ENCODE results near the gene PIP5K1B. TPM values are rescaled to one million over a fixed set of nuclear protein-coding genes. Genes with fewer than 3 reads are reported as not detected.

Gene PIP5K1B
- total and polyA plus RNA-seq, 10 of the 15 experiments (the other 5 are each of a cell fraction or from before 2014, with no cell fraction given), result 6.8 to 16.3 (median 10.6) TPM

DNA sequence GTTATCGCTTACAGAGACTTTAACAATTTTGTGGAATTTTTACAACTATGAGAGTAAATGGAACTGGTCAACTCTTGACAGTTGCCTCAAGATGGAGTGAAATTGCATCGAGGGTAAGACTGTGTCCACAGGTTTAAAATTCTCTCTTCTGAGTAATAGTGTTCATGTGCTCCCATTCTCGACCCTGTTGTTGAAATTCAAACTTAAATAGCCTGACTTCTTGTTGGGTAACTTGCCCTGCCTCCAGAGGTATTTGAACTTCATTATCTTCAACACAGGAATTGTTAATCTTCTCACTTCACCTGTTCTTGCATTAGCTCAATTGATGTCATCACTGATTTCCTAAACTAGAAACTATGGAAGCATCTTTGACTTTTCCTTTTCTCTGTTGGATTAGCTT is 77.5 kb downstream of the PIP5K1B start (continued):
- TF ChIP-seq, protein P1, sequence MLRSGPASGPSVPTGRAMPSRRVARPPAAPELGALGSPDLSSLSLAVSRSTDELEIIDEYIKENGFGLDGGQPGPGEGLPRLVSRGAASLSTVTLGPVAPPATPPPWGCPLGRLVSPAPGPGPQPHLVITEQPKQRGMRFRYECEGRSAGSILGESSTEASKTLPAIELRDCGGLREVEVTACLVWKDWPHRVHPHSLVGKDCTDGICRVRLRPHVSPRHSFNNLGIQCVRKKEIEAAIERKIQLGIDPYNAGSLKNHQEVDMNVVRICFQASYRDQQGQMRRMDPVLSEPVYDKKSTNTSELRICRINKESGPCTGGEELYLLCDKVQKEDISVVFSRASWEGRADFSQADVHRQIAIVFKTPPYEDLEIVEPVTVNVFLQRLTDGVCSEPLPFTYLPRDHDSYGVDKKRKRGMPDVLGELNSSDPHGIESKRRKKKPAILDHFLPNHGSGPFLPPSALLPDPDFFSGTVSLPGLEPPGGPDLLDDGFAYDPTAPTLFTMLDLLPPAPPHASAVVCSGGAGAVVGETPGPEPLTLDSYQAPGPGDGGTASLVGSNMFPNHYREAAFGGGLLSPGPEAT (IDR thresholded peaks at IDR 0.05; ENCODE audit: low read depth), result no peak
- TF ChIP-seq SIN3A (IDR thresholded peaks at IDR 0.05; ENCODE audit: low read depth, low read length) (no peak), HDAC2 (IDR thresholded peaks at IDR 0.05) (no peak), TCF3 (IDR thresholded peaks at IDR 0.05; ENCODE audit: borderline replicate concordance, insufficient read depth, low read depth, low read length) (no peak)

DNA sequence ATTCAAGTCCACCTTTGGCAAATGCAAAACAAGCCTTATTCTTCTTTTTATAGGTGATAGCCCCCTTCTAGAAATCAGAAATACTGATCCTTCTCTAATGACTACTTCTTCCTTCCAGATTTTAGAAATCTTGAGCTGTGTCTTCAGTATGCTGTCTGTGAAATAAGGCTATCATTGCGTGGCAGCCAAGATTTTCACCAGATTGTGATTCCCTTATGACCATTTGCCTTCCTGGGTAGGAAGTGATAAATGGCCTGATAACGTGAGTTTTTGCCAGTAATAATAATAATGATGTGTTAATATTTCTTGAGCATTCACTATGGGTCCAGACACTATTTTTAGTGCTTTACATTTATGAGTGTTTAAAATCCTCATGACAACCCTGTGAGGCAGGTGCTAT is 80.9 kb downstream of the PIP5K1B start:
- no peak overlapping the region for H3K27ac ChIP-seq (ENCODE audit: control insufficient read depth, insufficient read depth)
- 65% methylated on average over 2 of the region's 2 CpGs for WGBS (ENCODE audit: insufficient coverage, insufficient replicate concordance, low lambda C conversion rate, missing lambda C conversion rate)
- no peak for DNase-seq (ENCODE audit: low read depth, low spot score)
- no peak overlapping the region for H2AFZ ChIP-seq (ENCODE audit: control insufficient read depth, low read depth, low read length)
- H3K4me1 ChIP-seq (ENCODE audit: control insufficient read depth, insufficient read depth, low read length), result peaks cover 2% of the 10 kb centered on the region; the same call in 1 of the 2 replicates
- ChIA-PET CTCF (interaction anchor here (0.7 to 1.2 kb wide), 2 partner anchors 207 to 213 kb away, joined by 4 read pairs; no protein-coding TSS in a partner anchor), POLR2A (no interaction called here), SMC1A (ENCODE audit: uncharacterized antibody, unreplicated experiment) (interaction anchor here (1.2 to 1.4 kb wide), 2 partner anchors 9 to 163 kb away, joined by 4 to 5 read pairs; no protein-coding TSS in a partner anchor), RAD21 (ENCODE audit: unreplicated experiment) (no interaction called here)
- in situ Hi-C loops (cut with MboI) (no loop called here), intact Hi-C loops (cut with micrococcal nuclease; ENCODE audit: unreplicated experiment) (loop anchor here (1.0 to 5.0 kb wide), 2 partner anchors 12 to 36 kb away; no protein-coding TSS in a partner anchor)
- no peak overlapping the region for H3K9ac ChIP-seq (ENCODE audit: control insufficient read depth, insufficient read depth, low read length)
- no peak for FAIRE-seq
- H4K20me1 ChIP-seq (ENCODE audit: control insufficient read depth, insufficient read depth), result no peaks in the 10 kb centered on the region
- peaks cover 0 to 2% of the 10 kb centered on the region in 2 experiments; a peak in 2 of 4 replicates for H3K36me3 ChIP-seq (ENCODE audit: control insufficient read depth in 2 of 2, insufficient read depth in 2 of 2, low read length in 1 of 2)
- no peaks in the 10 kb centered on the region for H3K9me3 ChIP-seq (replicated peaks; ENCODE audit: control insufficient read depth, insufficient read depth, low read length)
- no peak for ATAC-seq
- no peak overlapping the region for H3K4me3 ChIP-seq
- H3K4me2 ChIP-seq (ENCODE audit: control insufficient read depth, insufficient read depth), result no peak overlapping the region
- no TSS peak for BruUV-seq (replicated peaks)
- no peaks in the 10 kb centered on the region for H3K27me3 ChIP-seq (replicated peaks in 1 of 2; ENCODE audit: control insufficient read depth in 2 of 2, insufficient read depth in 2 of 2, low read length in 1 of 2)
- H3K79me2 ChIP-seq (ENCODE audit: control insufficient read depth, insufficient read depth, low read length), result peaks cover 22% of the 10 kb centered on the region
- TF ChIP-seq, protein P2, sequence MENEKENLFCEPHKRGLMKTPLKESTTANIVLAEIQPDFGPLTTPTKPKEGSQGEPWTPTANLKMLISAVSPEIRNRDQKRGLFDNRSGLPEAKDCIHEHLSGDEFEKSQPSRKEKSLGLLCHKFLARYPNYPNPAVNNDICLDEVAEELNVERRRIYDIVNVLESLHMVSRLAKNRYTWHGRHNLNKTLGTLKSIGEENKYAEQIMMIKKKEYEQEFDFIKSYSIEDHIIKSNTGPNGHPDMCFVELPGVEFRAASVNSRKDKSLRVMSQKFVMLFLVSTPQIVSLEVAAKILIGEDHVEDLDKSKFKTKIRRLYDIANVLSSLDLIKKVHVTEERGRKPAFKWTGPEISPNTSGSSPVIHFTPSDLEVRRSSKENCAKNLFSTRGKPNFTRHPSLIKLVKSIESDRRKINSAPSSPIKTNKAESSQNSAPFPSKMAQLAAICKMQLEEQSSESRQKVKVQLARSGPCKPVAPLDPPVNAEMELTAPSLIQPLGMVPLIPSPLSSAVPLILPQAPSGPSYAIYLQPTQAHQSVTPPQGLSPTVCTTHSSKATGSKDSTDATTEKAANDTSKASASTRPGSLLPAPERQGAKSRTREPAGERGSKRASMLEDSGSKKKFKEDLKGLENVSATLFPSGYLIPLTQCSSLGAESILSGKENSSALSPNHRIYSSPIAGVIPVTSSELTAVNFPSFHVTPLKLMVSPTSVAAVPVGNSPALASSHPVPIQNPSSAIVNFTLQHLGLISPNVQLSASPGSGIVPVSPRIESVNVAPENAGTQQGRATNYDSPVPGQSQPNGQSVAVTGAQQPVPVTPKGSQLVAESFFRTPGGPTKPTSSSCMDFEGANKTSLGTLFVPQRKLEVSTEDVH (IDR thresholded peaks at IDR 0.05; ENCODE audit: low read depth, partially characterized antibody), result no peak
- TF ChIP-seq, protein P3, sequence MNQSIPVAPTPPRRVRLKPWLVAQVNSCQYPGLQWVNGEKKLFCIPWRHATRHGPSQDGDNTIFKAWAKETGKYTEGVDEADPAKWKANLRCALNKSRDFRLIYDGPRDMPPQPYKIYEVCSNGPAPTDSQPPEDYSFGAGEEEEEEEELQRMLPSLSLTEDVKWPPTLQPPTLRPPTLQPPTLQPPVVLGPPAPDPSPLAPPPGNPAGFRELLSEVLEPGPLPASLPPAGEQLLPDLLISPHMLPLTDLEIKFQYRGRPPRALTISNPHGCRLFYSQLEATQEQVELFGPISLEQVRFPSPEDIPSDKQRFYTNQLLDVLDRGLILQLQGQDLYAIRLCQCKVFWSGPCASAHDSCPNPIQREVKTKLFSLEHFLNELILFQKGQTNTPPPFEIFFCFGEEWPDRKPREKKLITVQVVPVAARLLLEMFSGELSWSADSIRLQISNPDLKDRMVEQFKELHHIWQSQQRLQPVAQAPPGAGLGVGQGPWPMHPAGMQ (IDR thresholded peaks at IDR 0.05; ENCODE audit: borderline replicate concordance), result no peak
- no peak for TF ChIP-seq RELA (IDR thresholded peaks at IDR 0.05; ENCODE audit: borderline replicate concordance, partially characterized antibody)
- TF ChIP-seq NR2C2 (IDR thresholded peaks at IDR 0.05; ENCODE audit: borderline replicate concordance, control insufficient read depth, insufficient read length, low read depth), result no peak
- TF ChIP-seq YBX1 (IDR thresholded peaks at IDR 0.05), result no peak
- TF ChIP-seq EGR1 (IDR thresholded peaks at IDR 0.05; ENCODE audit: borderline replicate concordance in 1 of 2, low read depth in 2 of 2, low read length in 2 of 2), result no peak
- no peak for TF ChIP-seq NRF1 (conservative IDR thresholded peaks at IDR 0.05; ENCODE audit: low read depth, low read length)
- TF ChIP-seq, protein P4, sequence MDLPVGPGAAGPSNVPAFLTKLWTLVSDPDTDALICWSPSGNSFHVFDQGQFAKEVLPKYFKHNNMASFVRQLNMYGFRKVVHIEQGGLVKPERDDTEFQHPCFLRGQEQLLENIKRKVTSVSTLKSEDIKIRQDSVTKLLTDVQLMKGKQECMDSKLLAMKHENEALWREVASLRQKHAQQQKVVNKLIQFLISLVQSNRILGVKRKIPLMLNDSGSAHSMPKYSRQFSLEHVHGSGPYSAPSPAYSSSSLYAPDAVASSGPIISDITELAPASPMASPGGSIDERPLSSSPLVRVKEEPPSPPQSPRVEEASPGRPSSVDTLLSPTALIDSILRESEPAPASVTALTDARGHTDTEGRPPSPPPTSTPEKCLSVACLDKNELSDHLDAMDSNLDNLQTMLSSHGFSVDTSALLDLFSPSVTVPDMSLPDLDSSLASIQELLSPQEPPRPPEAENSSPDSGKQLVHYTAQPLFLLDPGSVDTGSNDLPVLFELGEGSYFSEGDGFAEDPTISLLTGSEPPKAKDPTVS (IDR thresholded peaks at IDR 0.05; ENCODE audit: low read depth, low read length), result no peak
- TF ChIP-seq SRF (IDR thresholded peaks at IDR 0.05; ENCODE audit: low read depth in 2 of 2, low read length in 2 of 2), result no peak
- TF ChIP-seq IRF4 (IDR thresholded peaks at IDR 0.05; ENCODE audit: low read depth, low read length), result no peak
- no peak for TF ChIP-seq NR2C1 (IDR thresholded peaks at IDR 0.05)
- TF ChIP-seq PAX5 (IDR thresholded peaks at IDR 0.05; ENCODE audit: borderline replicate concordance, low read depth, low read length), result no peak
